OCI-LY7 (cell line): ENCODE results near the gene ATP9B.

Source experiments
- CTCF ChIP-seq: fragments of 200-600 bp; sonication (generic); conservative IDR thresholded peaks from 2 replicates; pipeline ENCODE4 v1.5.1; 2014; ENCODE audit warnings: mild to moderate bottlenecking, antibody characterized with exemption, low read length, moderate library complexity, mixed read lengths
- EZH2phosphoT487 ChIP-seq: fragments of 200-600 bp; sonication (generic); IDR thresholded peaks from 2 replicates; pipeline ENCODE4 v1.6.1; 2018; ENCODE audit warnings: low read depth, borderline replicate concordance, mild to moderate bottlenecking, mixed run types, antibody characterized with exemption, low read length, moderate library complexity, mixed read lengths

- TF ChIP-seq CTCF (no peak), EZH2phosphoT487 (no peak)
These were observed 328.1 kb downstream of the ATP9B start for GRCh38 chr18:79397247-79397829.
